Neural progenitor cell (in vitro differentiated cells): ENCODE measurements around the gene TRAPPC10. TPM values are rescaled to one million over a fixed set of nuclear protein-coding genes. Genes with fewer than 3 reads are reported as not detected.

Experiments used
- DNase-seq: peaks from one replicate; pipeline ENCODE4 v3.0.0-alpha.2; 2016; ENCODE audit warnings: low spot score
- H2AFZ ChIP-seq: fragments of 200-600 bp; sonication (generic); replicated peaks from 2 replicates; pipeline ENCODE4 v1.6.1; 2016; ENCODE audit warnings: antibody characterized with exemption
- H3F3A ChIP-seq: fragments of 200-600 bp; sonication (generic); 2 replicates; pipeline ENCODE4 v1.6.1; 2016; ENCODE audit warnings: antibody characterized with exemption, low read depth
- H3K27ac ChIP-seq: fragments of 200-600 bp; sonication (generic); 2 replicates; pipeline ENCODE4 v1.5.1; 2016; ENCODE audit warnings: mild to moderate bottlenecking
- H3K27me3 ChIP-seq: fragments of 200-600 bp; sonication (generic); 2 replicates; pipeline ENCODE4 v1.6.1; 2016; ENCODE audit warnings: mild to moderate bottlenecking, moderate library complexity
- H3K36me3 ChIP-seq: fragments of 200-600 bp; sonication (generic); 2 replicates; pipeline ENCODE4 v1.5.1; 2016
- H3K4me1 ChIP-seq: fragments of 200-600 bp; sonication (generic); 2 replicates; pipeline ENCODE4 v1.6.1; 2016; ENCODE audit warnings: mixed run types
- H3K4me2 ChIP-seq: fragments of 200-600 bp; sonication (generic); 2 replicates; pipeline ENCODE4 v1.6.1; 2016
- H3K4me3 ChIP-seq: fragments of 200-600 bp; sonication (generic); 2 replicates; pipeline ENCODE4 v1.5.1; 2016
- H3K79me2 ChIP-seq: fragments of 200-600 bp; sonication (generic); 2 replicates; pipeline ENCODE4 v1.6.1; 2016; ENCODE audit warnings: low read depth
- H3K9ac ChIP-seq: fragments of 200-600 bp; sonication (generic); 2 replicates; pipeline ENCODE4 v1.6.1; 2016
- H3K9me3 ChIP-seq: fragments of 200-600 bp; sonication (generic); 2 replicates; pipeline ENCODE4 v1.5.1; 2016; ENCODE audit warnings: low read depth
- H4K20me1 ChIP-seq: fragments of 200-600 bp; sonication (generic); 2 replicates; pipeline ENCODE4 v1.6.1; 2016; ENCODE audit warnings: low read depth
- H3K27ac Mint-ChIP-seq: 3 replicates; pipeline ENCODE4 v1.8.0; 2021; ENCODE audit warnings: mixed read lengths
- H3K27me3 Mint-ChIP-seq: 2 replicates; pipeline ENCODE4 v1.8.0; 2022; ENCODE audit warnings: low read depth, mild to moderate bottlenecking, inconsistent platforms, moderate library complexity, mixed read lengths; ENCODE audit not compliant: insufficient read depth
- H3K36me3 Mint-ChIP-seq: 3 replicates; pipeline ENCODE4 v1.8.0; 2021; ENCODE audit warnings: mixed read lengths
- H3K4me1 Mint-ChIP-seq: 3 replicates; pipeline ENCODE4 v1.8.0; 2021; ENCODE audit warnings: mixed read lengths
- H3K4me3 Mint-ChIP-seq: 3 replicates; pipeline ENCODE4 v1.8.0; 2021; ENCODE audit warnings: mild to moderate bottlenecking, moderate library complexity, mixed read lengths
- H3K9me3 Mint-ChIP-seq: 3 replicates; pipeline ENCODE4 v1.8.0; 2020; ENCODE audit warnings: mixed read lengths
- CTCF ChIP-seq: fragments of 200-600 bp; sonication (generic); IDR thresholded peaks from 2 replicates; pipeline ENCODE4 v1.5.1; 2017; ENCODE audit warnings: antibody characterized with exemption, mild to moderate bottlenecking
- EZH2 ChIP-seq: fragments of 200-600 bp; sonication (generic); IDR thresholded peaks from 2 replicates; pipeline ENCODE4 v1.6.1; 2017; ENCODE audit warnings: antibody characterized with exemption, mild to moderate bottlenecking, moderate library complexity
- EZH2phosphoT487 ChIP-seq: fragments of 200-600 bp; sonication (generic); IDR thresholded peaks from 2 replicates; pipeline ENCODE4 v1.6.1; 2017; ENCODE audit warnings: antibody characterized with exemption
- total RNA-seq: library from RNA; depleted of rRNA; stranded (reverse); fragments of >200 nt; gene quantifications from 2 replicates; pipeline ENCODE4 v1.2.3, GENCODE V29; 2015; ENCODE audit warnings: low replicate concordance

Gene TRAPPC10
- total RNA-seq, 1 donor from 2014 or later = 19.8 TPM

GRCh38 chr21:43976661-43977060, 35.4 kb upstream of the TRAPPC10 start:
- H3K9ac ChIP-seq = no peak overlapping the region
- H3K4me3 ChIP-seq = no peak overlapping the region
- H3K4me1 ChIP-seq = no peaks in the 10 kb centered on the region
- no peak overlapping the region for H3K4me2 ChIP-seq
- no peak overlapping the region for H2AFZ ChIP-seq
- no peaks in the 10 kb centered on the region for H3K79me2 ChIP-seq
- no peaks in the 10 kb centered on the region for H3K36me3 ChIP-seq
- H3K27me3 Mint-ChIP-seq = peaks cover 14% of the 10 kb centered on the region
- H3K9me3 ChIP-seq = no peaks in the 10 kb centered on the region
- no peaks in the 10 kb centered on the region for H3K27me3 ChIP-seq
- TF ChIP-seq CTCF = no peak
- TF ChIP-seq EZH2 = no peak
- no peak for TF ChIP-seq EZH2phosphoT487
- no peak overlapping the region for H3K27ac ChIP-seq
- no peak for DNase-seq
- H3K4me3 Mint-ChIP-seq = no peak overlapping the region
- no peak overlapping the region for H3K27ac Mint-ChIP-seq
- H3K36me3 Mint-ChIP-seq = no peaks in the 10 kb centered on the region
- H3F3A ChIP-seq = peaks cover 7% of the 10 kb centered on the region
- H4K20me1 ChIP-seq = no peaks in the 10 kb centered on the region
- H3K4me1 Mint-ChIP-seq = peaks cover 13% of the 10 kb centered on the region
- no peaks in the 10 kb centered on the region for H3K9me3 Mint-ChIP-seq

GRCh38 chr21:43978060-43978459, 34.0 kb upstream of the TRAPPC10 start:
- no peaks in the 10 kb centered on the region for H3K4me1 ChIP-seq
- no peaks in the 10 kb centered on the region for H3K9me3 ChIP-seq
- no peak overlapping the region for H3K4me3 ChIP-seq

DNA sequence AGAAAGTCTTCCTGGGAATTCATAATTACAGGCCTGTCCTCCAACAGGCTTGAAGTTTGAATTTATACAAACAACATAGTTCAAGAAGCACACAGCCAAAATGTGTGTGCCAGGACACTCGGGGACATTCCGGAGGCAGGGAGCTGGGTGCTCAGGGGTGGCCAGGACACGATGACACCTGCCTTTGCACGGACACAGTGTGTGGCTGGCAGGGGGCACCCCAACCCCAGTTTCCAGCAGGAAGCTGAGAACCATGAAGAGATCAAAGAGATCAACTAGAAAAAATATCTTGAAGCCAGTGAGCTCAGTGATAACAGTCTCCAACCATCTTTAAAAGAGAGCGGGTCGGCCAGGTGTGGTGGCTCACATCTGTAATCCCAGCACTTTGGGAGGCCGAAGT, 32.5 kb upstream of the TRAPPC10 start:
- TF ChIP-seq CTCF (no peak), EZH2 (no peak), EZH2phosphoT487 (no peak)
- Mint-ChIP-seq H3K4me1 (peaks cover 15% of the 10 kb centered on the region), H3K27me3 (peaks cover 9% of the 10 kb centered on the region), H3K9me3 (no peaks in the 10 kb centered on the region), H3K27ac (no peak overlapping the region), H3K4me3 (peak overlapping the region; percentile 21), H3K36me3 (peaks cover 3% of the 10 kb centered on the region)
- Histone ChIP-seq H3K9me3 (no peaks in the 10 kb centered on the region), H4K20me1 (no peaks in the 10 kb centered on the region), H2AFZ (no peak overlapping the region), H3K4me1 (no peaks in the 10 kb centered on the region), H3K79me2 (no peaks in the 10 kb centered on the region), H3K4me3 (no peak overlapping the region), H3K36me3 (no peaks in the 10 kb centered on the region), H3K4me2 (no peak overlapping the region), H3F3A (peaks cover 7% of the 10 kb centered on the region), H3K27me3 (no peaks in the 10 kb centered on the region), H3K9ac (no peak overlapping the region), H3K27ac (no peak overlapping the region)
- no peak for DNase-seq

More at GRCh38 chr21:43978060-43978459, 34.0 kb upstream of the TRAPPC10 start:
- H3K36me3 ChIP-seq = no peaks in the 10 kb centered on the region
- H4K20me1 ChIP-seq = no peaks in the 10 kb centered on the region
- peaks cover 7% of the 10 kb centered on the region for H3F3A ChIP-seq
- no peaks in the 10 kb centered on the region for H3K9me3 Mint-ChIP-seq
- H3K27ac ChIP-seq = no peak overlapping the region
- no peak for DNase-seq
- H3K4me2 ChIP-seq = no peak overlapping the region
- no peak overlapping the region for H3K4me3 Mint-ChIP-seq
- H3K36me3 Mint-ChIP-seq = peaks cover 3% of the 10 kb centered on the region
- no peak overlapping the region for H3K9ac ChIP-seq
- no peak for TF ChIP-seq EZH2phosphoT487
- no peak for TF ChIP-seq CTCF
- no peak for TF ChIP-seq EZH2
- H3K79me2 ChIP-seq = no peaks in the 10 kb centered on the region
- peaks cover 14% of the 10 kb centered on the region for H3K27me3 Mint-ChIP-seq
- H3K27me3 ChIP-seq = no peaks in the 10 kb centered on the region
- H2AFZ ChIP-seq = no peak overlapping the region
- no peak overlapping the region for H3K27ac Mint-ChIP-seq
- H3K4me1 Mint-ChIP-seq = peaks cover 13% of the 10 kb centered on the region
